Activated T-helper 1 cell treated with anti-CD3 and anti-CD28 coated beads, Interleukin-12 subunit alpha, Interleukin-12 subunit beta, Interleukin-2, Interleukin-4 antibody, amounts not matched to agents 30 ng/mL and 10 ng/mL and 1 ng/mL, durations not matched to agents 14 hours and 24 hours and 36 hours (primary cell): ENCODE measurements around the gene DTX1. TPM values are rescaled to one million over a fixed set of nuclear protein-coding genes. Genes with fewer than 3 reads are reported as not detected.
"Not testable (repeated sequence)": the region's sequence is repeated elsewhere in the genome, so short reads cannot be mapped to it uniquely, and the experiment has no call there.

Experiments used
- DNase-seq: peaks from one replicate; pipeline ENCODE4 v3.0.0; 2021; ENCODE audit warnings: low spot score
- H3K27ac Mint-ChIP-seq: one replicate; pipeline ENCODE4 v1.8.0; 2021; ENCODE audit warnings: mild to moderate bottlenecking, mixed read lengths
- H3K27me3 Mint-ChIP-seq: one replicate; pipeline ENCODE4 v1.8.0; 2022; ENCODE audit warnings: mild to moderate bottlenecking, moderate library complexity, mixed read lengths; ENCODE audit not compliant: insufficient read depth
- H3K36me3 Mint-ChIP-seq: one replicate; pipeline ENCODE4 v1.8.0; 2021; ENCODE audit warnings: low read depth, mixed read lengths
- H3K4me1 Mint-ChIP-seq: one replicate; pipeline ENCODE4 v1.8.0; 2021; ENCODE audit warnings: low read depth, mixed read lengths
- H3K4me3 Mint-ChIP-seq: one replicate; pipeline ENCODE4 v1.8.0; 2021; ENCODE audit warnings: mild to moderate bottlenecking, moderate library complexity, mixed read lengths
- H3K9me3 Mint-ChIP-seq: one replicate; pipeline ENCODE4 v1.8.0; 2021; ENCODE audit warnings: mixed read lengths
- intact Hi-C: fragments of 100-400 bp; cut with micrococcal nuclease; formaldehyde crosslinking; loops from one replicate; pipeline ENCODE4 v1.15.1; 2024
- total RNA-seq: library from RNA; stranded (reverse); gene quantifications from 2 replicates; pipeline ENCODE4 v1.2.3, GENCODE V29; 2022

The DTX1 gene
- total RNA-seq, 1 donor from 2014 or later = 0.29 TPM

DNA sequence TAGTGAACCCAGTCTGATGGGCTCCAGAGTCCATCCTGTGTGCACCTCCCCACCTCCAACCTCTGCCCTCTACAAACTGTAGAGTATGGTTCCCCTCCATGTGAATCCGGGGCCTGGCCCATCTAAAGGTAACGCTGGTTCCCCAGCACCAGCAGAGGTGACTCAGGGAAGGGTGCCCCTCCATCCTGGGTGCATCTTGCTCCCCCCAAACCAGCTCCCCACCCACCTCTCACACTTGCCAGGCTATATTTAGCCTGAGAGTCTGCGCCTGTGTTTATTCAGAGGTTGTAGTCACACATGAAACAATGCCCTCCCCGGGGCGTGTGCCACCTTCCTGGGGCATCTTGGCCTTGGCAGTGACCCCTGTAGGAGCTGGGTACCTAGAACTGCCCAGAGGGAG lies 52.8 kb downstream of the DTX1 start:
- Mint-ChIP-seq H3K27ac (no peak overlapping the region), H3K9me3 (no peaks in the 10 kb centered on the region), H3K27me3 (peaks cover 6% of the 10 kb centered on the region), H3K4me3 (no peak overlapping the region), H3K36me3 (no peaks in the 10 kb centered on the region), H3K4me1 (no peaks in the 10 kb centered on the region)
- no peak for DNase-seq
- intact Hi-C loops = no loop called here

DNA sequence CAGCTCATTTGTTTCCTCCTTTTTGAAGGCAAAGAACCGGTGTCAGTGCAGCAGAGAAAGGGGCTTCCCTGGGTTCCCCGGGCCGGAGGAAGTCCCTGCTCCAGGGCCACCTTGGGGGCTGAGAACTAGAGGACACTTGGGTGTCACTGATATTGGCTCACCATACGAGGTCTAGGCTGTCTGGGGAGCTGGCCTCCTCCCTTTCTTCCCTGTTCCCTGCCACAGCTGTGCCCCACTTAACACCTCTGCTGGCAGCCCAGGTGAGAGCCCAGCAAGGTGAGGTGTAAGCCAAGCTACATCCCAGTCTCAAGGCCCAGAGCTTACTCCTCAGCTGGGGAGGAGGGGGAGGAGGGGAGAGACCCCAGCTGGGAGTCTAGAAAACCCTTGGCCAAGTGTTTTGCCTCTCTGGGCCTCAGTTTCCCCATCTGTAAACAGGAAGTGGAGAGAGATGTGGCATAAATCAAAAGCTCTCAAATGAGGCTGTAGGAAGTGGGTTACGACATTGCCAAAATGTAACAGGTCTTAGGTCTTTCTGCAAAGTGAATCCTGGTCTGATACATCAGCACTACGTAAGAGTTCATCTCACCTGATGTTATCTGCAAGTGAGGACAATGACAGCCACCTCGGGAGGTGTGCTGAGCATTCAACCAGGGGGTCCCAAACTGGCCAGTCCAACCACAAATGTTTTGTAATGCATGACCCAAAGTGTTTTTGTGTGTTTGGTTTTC lies 53.5 kb downstream of the DTX1 start:
- Mint-ChIP-seq H3K4me3 (no peak overlapping the region), H3K9me3 (no peaks in the 10 kb centered on the region), H3K27ac (no peak overlapping the region), H3K4me1 (no peaks in the 10 kb centered on the region), H3K27me3 (peaks cover 3% of the 10 kb centered on the region), H3K36me3 (no peaks in the 10 kb centered on the region)
- DNase-seq = no peak
- intact Hi-C loops = no loop called here

- Mint-ChIP-seq H3K9me3 (no peaks in the 10 kb centered on the region), H3K27ac (no peak overlapping the region), H3K4me3 (no peak overlapping the region), H3K36me3 (no peaks in the 10 kb centered on the region), H3K27me3 (peaks cover 2% of the 10 kb centered on the region), H3K4me1 (no peaks in the 10 kb centered on the region)
- intact Hi-C loops = no loop called here
- no peak for DNase-seq
Observed at GRCh38 chr12:113111247-113111646, 54.7 kb downstream of the DTX1 start.

GRCh38 chr12:113112043-113112899 lies 55.7 kb downstream of the DTX1 start:
- no peak for DNase-seq
- Mint-ChIP-seq H3K4me3 (no peak overlapping the region), H3K27ac (no peak overlapping the region), H3K27me3 (peaks cover 2% of the 10 kb centered on the region), H3K9me3 (no peaks in the 10 kb centered on the region), H3K4me1 (no peaks in the 10 kb centered on the region), H3K36me3 (no peaks in the 10 kb centered on the region)
- intact Hi-C loops = no loop called here

DNA sequence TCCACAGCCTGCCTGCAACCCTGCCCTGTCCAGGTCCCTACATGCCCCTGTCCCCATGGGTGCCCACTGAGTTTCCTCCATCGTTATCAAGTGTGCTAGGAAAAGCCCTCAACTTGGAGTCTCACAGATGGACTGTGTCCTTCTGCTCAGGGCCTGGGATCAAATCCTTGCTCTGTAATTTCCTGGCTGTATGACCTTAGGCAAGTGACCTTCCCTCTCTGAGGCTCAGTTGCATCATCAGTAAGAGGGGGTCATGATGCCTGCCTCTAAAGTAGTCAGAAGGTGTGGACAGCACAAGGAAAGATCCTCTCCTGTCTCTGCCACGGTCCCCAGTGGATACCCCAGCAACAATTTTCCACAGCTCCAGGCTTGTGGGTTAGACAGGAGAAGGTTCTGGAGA lies 56.9 kb downstream of the DTX1 start:
- DNase-seq = no peak
- intact Hi-C loops = no loop called here
- no peak overlapping the region for H3K27ac Mint-ChIP-seq
- no peak overlapping the region for H3K4me3 Mint-ChIP-seq
- H3K36me3 Mint-ChIP-seq = no peaks in the 10 kb centered on the region
- no peaks in the 10 kb centered on the region for H3K4me1 Mint-ChIP-seq
- peaks cover 2% of the 10 kb centered on the region for H3K27me3 Mint-ChIP-seq
- H3K9me3 Mint-ChIP-seq = no peaks in the 10 kb centered on the region

DNA sequence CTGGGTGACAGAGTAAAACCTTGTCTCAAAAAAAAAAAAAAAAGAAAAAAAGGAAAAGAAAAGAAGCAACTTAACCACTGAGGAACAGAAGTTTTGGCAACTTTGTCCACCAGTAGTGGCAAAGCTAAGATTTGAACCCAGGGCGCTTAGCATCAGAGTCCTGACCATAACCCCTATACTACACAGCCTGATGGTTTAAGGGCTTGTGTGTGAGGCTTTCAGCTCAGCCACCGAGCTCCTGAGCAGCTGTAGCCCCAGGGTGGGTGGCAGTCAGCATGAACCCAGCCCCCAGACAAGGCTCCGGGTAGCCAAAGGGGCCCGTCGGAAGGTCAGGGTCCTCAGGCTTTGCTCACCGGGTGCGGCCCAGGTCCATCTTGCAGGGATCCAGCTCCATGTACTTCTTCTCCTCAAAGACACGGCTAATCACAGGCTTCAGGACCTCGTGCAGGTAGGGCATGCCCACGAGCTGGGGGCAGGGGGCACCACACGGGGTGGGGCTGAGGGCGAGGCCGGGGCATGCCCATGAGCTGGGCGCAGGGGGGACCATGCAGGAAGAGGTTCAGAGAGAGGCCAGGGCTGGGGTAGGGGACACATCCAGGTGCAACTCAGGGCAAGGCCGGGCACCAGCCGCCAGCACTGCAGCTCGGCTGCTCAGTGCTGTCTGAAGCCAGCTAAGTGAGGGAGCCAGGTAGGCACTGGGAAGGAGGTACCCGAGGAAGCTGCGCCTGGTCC lies 58.1 kb downstream of the DTX1 start:
- no peak overlapping the region for H3K27ac Mint-ChIP-seq
- H3K9me3 Mint-ChIP-seq = no peaks in the 10 kb centered on the region
- no peak overlapping the region for H3K4me3 Mint-ChIP-seq
- intact Hi-C loops = no loop called here
- no peaks in the 10 kb centered on the region for H3K36me3 Mint-ChIP-seq
- H3K4me1 Mint-ChIP-seq = no peaks in the 10 kb centered on the region
- H3K27me3 Mint-ChIP-seq = no peaks in the 10 kb centered on the region
- DNase-seq = no peak

DNA sequence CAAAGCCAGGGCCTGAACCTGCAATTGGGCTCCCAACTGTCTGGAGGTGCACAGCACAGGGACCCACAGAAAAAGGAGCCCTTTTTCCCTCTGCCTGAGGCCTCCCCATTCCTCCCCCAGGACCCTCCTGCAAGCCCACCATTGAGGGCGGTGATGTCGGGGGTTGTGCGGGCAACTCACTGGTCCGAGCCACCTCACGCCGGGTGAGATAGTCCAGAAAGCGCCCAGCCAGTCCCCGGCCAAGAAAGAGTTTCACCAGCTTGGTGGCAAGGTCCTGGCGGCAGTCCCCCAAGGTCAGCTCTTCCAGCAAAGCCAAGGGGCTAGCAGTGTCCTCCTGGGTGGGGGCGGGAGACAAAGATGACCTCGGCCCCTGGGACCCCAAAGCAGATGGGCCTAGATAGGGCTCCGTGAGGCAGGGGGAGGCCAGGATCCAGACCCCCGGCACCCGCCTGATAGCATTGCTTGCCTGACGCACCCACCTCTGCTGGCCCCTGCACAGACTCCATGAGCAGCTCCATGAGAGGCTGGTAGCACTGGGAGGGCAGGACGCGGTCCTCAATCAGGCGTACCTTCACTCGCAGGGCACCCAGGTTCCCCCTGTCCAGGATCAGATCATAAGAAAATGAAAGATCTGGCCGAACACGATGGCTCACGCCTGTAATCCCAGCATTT lies 59.1 kb downstream of the DTX1 start:
- Mint-ChIP-seq H3K27me3 (no peaks in the 10 kb centered on the region), H3K9me3 (no peaks in the 10 kb centered on the region), H3K4me1 (no peaks in the 10 kb centered on the region), H3K36me3 (no peaks in the 10 kb centered on the region), H3K27ac (no peak overlapping the region), H3K4me3 (no peak overlapping the region)
- DNase-seq = no peak
- intact Hi-C loops = no loop called here

- intact Hi-C loops = no loop called here
- no peak overlapping the region for H3K27ac Mint-ChIP-seq
- H3K4me1 Mint-ChIP-seq = no peaks in the 10 kb centered on the region
- no peak for DNase-seq
- no peaks in the 10 kb centered on the region for H3K9me3 Mint-ChIP-seq
- H3K27me3 Mint-ChIP-seq = no peaks in the 10 kb centered on the region
- no peaks in the 10 kb centered on the region for H3K36me3 Mint-ChIP-seq
- no peak overlapping the region for H3K4me3 Mint-ChIP-seq
Observed at GRCh38 chr12:113116875-113117274, 60.3 kb downstream of the DTX1 start.

DNA sequence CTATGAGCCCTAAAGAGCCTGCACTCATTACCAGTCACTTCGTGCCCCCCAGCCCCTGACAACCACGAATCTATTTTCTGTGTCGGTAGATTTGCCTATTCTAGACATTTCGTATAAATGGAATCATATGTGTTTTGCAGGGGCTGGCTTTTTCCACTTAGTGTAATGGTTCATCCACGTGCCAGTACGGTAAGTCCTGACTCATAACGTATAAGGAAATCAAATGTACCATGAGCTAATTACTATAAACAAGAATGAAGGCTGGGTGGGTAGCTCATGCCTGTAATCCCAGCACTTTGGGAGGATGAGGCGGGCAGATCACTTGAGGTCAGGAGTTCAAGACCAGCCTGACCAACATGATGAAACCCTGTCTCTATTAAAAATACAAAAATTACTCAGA lies 61.2 kb downstream of the DTX1 start:
- DNase-seq, H3K4me1 Mint-ChIP-seq, H3K9me3 Mint-ChIP-seq, intact Hi-C loops, H3K27me3 Mint-ChIP-seq, H3K27ac Mint-ChIP-seq, H3K36me3 Mint-ChIP-seq, H3K4me3 Mint-ChIP-seq: not testable (repeated sequence)

DNA sequence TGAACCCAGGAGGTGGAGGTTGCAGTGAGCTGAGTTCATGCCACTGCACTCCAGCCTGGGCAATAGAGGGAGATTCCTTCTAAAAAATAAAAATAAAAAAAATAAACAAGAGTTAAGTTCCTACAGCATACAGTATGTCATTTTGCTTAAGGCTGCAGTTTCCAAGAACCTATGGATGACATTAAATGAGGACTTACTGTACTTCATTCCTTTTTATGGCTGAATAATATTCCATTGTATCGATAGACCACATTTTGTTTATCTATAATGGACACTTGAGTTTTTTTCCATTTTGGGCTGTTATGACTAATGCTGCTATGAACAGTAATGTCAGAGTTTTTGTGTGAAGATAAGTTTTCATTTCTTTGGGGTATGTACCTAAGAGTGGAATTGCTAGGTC lies 61.6 kb downstream of the DTX1 start:
- Mint-ChIP-seq H3K4me3 (no peak overlapping the region), H3K27ac (no peak overlapping the region), H3K36me3 (no peaks in the 10 kb centered on the region), H3K9me3 (peaks cover 5% of the 10 kb centered on the region), H3K4me1 (no peaks in the 10 kb centered on the region), H3K27me3 (peaks cover 5% of the 10 kb centered on the region)
- no peak for DNase-seq
- intact Hi-C loops = no loop called here

- Mint-ChIP-seq H3K9me3 (peaks cover 9% of the 10 kb centered on the region), H3K27ac (no peak overlapping the region), H3K36me3 (no peaks in the 10 kb centered on the region), H3K27me3 (peaks cover 8% of the 10 kb centered on the region), H3K4me3 (no peak overlapping the region), H3K4me1 (no peaks in the 10 kb centered on the region)
- intact Hi-C loops = no loop called here
- no peak for DNase-seq
Observed at GRCh38 chr12:113119980-113120669, 63.6 kb downstream of the DTX1 start.

DNA sequence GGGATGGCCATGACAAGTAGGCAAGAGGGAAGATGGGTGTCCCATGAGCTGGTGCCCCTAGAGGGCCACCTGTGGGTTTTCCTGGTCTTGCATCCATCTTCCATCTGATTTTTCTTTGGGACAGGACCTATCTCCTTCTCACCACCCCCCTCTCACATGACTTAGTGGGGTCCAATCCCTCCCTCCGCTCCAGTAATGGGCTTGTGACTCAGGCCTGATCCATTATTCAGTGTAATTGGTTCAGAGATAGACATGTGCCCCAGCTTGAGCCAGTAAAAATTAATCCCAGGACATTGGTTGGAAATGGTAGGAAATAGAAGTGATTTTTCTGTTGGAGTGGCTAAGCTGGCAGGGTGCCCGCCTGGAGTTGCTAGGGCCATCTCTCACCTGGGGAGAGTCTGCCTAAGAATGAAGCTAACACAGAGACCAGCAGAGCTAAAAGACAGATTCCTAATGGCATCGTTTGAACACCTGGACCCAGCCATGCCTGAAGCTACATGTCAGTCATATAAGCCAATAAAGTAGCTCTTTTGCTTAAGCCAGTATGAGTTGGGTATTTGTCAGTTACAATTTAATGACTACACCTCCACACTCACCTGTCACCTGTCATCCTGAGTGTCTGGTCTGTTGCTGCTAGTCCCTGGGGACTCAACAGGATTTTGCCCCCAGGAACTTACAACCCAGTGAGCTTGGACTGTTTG lies 64.3 kb downstream of the DTX1 start:
- Mint-ChIP-seq H3K9me3 (peaks cover 9% of the 10 kb centered on the region), H3K27ac (no peak overlapping the region), H3K4me3 (no peak overlapping the region), H3K27me3 (peaks cover 8% of the 10 kb centered on the region), H3K4me1 (no peaks in the 10 kb centered on the region), H3K36me3 (no peaks in the 10 kb centered on the region)
- intact Hi-C loops = no loop called here
- no peak for DNase-seq
